ENCODE measurements around the gene PDLIM1.

Gene PDLIM1

GRCh38 chr10:95265572-95265971 lies 25.2 kb downstream of the PDLIM1 start:
- peaks cover 31% of the 10 kb centered on the region for H3K4me1 ChIP-seq (ENCODE audit: insufficient read depth, low read length, poor library complexity, severe bottlenecking)
- H3K4me2 ChIP-seq (ENCODE audit: low read depth, low read length, poor library complexity, severe bottlenecking) = no peak overlapping the region
- no peak overlapping the region for H3K9ac ChIP-seq (ENCODE audit: low read depth, low read length, poor library complexity, severe bottlenecking)
- H3K36me3 ChIP-seq (ENCODE audit: insufficient read depth, low read length) = no peaks in the 10 kb centered on the region
- H3K9me3 ChIP-seq (ENCODE audit: insufficient read depth, low read depth, low read length) = no peaks in the 10 kb centered on the region
- H3K27me3 ChIP-seq (ENCODE audit: insufficient read depth, low read length, poor library complexity, severe bottlenecking) = no peaks in the 10 kb centered on the region
- TF ChIP-seq EZH2phosphoT487 (IDR thresholded peaks at IDR 0.05; ENCODE audit: borderline replicate concordance) (no peak), CTCF (conservative IDR thresholded peaks at IDR 0.05; ENCODE audit: low read length) (no peak)
- no peaks in the 10 kb centered on the region for H3K9me2 ChIP-seq (replicated peaks; ENCODE audit: low read depth, low read length)
- no peak overlapping the region for H2AFZ ChIP-seq (ENCODE audit: low read length)
- no peak overlapping the region for H3K4me3 ChIP-seq (ENCODE audit: low read length, poor library complexity, severe bottlenecking)
- no peaks in the 10 kb centered on the region for H4K20me1 ChIP-seq (ENCODE audit: insufficient read depth, low read length, poor library complexity, severe bottlenecking)
- H3K79me2 ChIP-seq (ENCODE audit: insufficient read depth, low read length) = no peaks in the 10 kb centered on the region
- no peaks in the 10 kb centered on the region for H3F3A ChIP-seq (ENCODE audit: low read depth)

GRCh38 chr10:95264227-95265051 lies 26.4 kb downstream of the PDLIM1 start:
- Histone ChIP-seq H3K4me2 (ENCODE audit: low read depth, low read length, poor library complexity, severe bottlenecking) (no peak overlapping the region), H3K36me3 (ENCODE audit: insufficient read depth, low read length) (no peaks in the 10 kb centered on the region), H3K79me2 (ENCODE audit: insufficient read depth, low read length) (no peaks in the 10 kb centered on the region), H3K4me1 (ENCODE audit: insufficient read depth, low read length, poor library complexity, severe bottlenecking) (peaks cover 42% of the 10 kb centered on the region), H3K9ac (ENCODE audit: low read depth, low read length, poor library complexity, severe bottlenecking) (no peak overlapping the region), H3K9me2 (replicated peaks; ENCODE audit: low read depth, low read length) (no peaks in the 10 kb centered on the region), H3F3A (ENCODE audit: low read depth) (no peaks in the 10 kb centered on the region), H2AFZ (ENCODE audit: low read length) (peak overlapping the region; percentile 16; the same call in 1 of the 2 replicates), H4K20me1 (ENCODE audit: insufficient read depth, low read length, poor library complexity, severe bottlenecking) (no peaks in the 10 kb centered on the region), H3K9me3 (ENCODE audit: insufficient read depth, low read depth, low read length) (no peaks in the 10 kb centered on the region), H3K4me3 (ENCODE audit: low read length, poor library complexity, severe bottlenecking) (no peak overlapping the region), H3K27me3 (ENCODE audit: insufficient read depth, low read length, poor library complexity, severe bottlenecking) (no peaks in the 10 kb centered on the region)
- TF ChIP-seq EZH2phosphoT487 (IDR thresholded peaks at IDR 0.05; ENCODE audit: borderline replicate concordance) (no peak), CTCF (conservative IDR thresholded peaks at IDR 0.05; ENCODE audit: low read length) (no peak)

- Histone ChIP-seq H3K9ac (ENCODE audit: low read depth, low read length, poor library complexity, severe bottlenecking) (no peak overlapping the region), H3K9me3 (ENCODE audit: insufficient read depth, low read depth, low read length) (no peaks in the 10 kb centered on the region), H4K20me1 (ENCODE audit: insufficient read depth, low read length, poor library complexity, severe bottlenecking) (no peaks in the 10 kb centered on the region), H3K27me3 (ENCODE audit: insufficient read depth, low read length, poor library complexity, severe bottlenecking) (no peaks in the 10 kb centered on the region), H3K4me1 (ENCODE audit: insufficient read depth, low read length, poor library complexity, severe bottlenecking) (peaks cover 42% of the 10 kb centered on the region), H3K79me2 (ENCODE audit: insufficient read depth, low read length) (no peaks in the 10 kb centered on the region), H3K4me3 (ENCODE audit: low read length, poor library complexity, severe bottlenecking) (no peak overlapping the region), H3K9me2 (replicated peaks; ENCODE audit: low read depth, low read length) (no peaks in the 10 kb centered on the region), H3F3A (ENCODE audit: low read depth) (no peaks in the 10 kb centered on the region), H3K36me3 (ENCODE audit: insufficient read depth, low read length) (no peaks in the 10 kb centered on the region), H2AFZ (ENCODE audit: low read length) (no peak overlapping the region), H3K4me2 (ENCODE audit: low read depth, low read length, poor library complexity, severe bottlenecking) (no peak overlapping the region)
- TF ChIP-seq CTCF (conservative IDR thresholded peaks at IDR 0.05; ENCODE audit: low read length) = no peak
- TF ChIP-seq EZH2phosphoT487 (IDR thresholded peaks at IDR 0.05; ENCODE audit: borderline replicate concordance) = no peak
Measured at GRCh38 chr10:95263864-95264226, 27.0 kb downstream of the PDLIM1 start.
